ENCODE measurements around the gene LSS.
A peak's percentile ranks its signal among the peaks of the same experiment; 100 is the strongest.
"Not testable (repeated sequence)": the region's sequence is repeated elsewhere in the genome, so short reads cannot be mapped to it uniquely, and the experiment has no call there.

Gene LSS

GRCh38 chr21:46171996-46172862 lies 56.3 kb downstream of the LSS start:
- TF ChIP-seq CTCF (IDR thresholded peaks at IDR 0.05; ENCODE audit: insufficient read depth, low read depth, low read length, missing control alignments) = no peak
- no peak overlapping the region for H3K4me3 ChIP-seq (ENCODE audit: low read depth, low read length)

GRCh38 chr21:46171585-46171984 lies 57.0 kb downstream of the LSS start:
- TF ChIP-seq CTCF (IDR thresholded peaks at IDR 0.05; ENCODE audit: insufficient read depth, low read depth, low read length, missing control alignments) = no peak
- H3K4me3 ChIP-seq (ENCODE audit: low read depth, low read length) = no peak overlapping the region
- no peak for DNase-seq (ENCODE audit: low read depth)

More at GRCh38 chr21:46171996-46172862, 56.3 kb downstream of the LSS start:
- DNase-seq (ENCODE audit: low read depth) = no peak

GRCh38 chr21:46170436-46171193 lies 58.0 kb downstream of the LSS start:
- not testable (repeated sequence) for H3K4me3 ChIP-seq (ENCODE audit: low read depth, low read length)
- peak; percentile 0 for DNase-seq (ENCODE audit: low read depth)

GRCh38 chr21:46168659-46169386 lies 59.8 kb downstream of the LSS start:
- no peak for DNase-seq (ENCODE audit: low read depth)
- no peak overlapping the region for H3K4me3 ChIP-seq (ENCODE audit: low read depth, low read length)
- TF ChIP-seq CTCF (IDR thresholded peaks at IDR 0.05; ENCODE audit: insufficient read depth, low read depth, low read length, missing control alignments) = no peak

GRCh38 chr21:46168238-46168637 lies 60.3 kb downstream of the LSS start:
- DNase-seq (ENCODE audit: low read depth) = no peak
- no peak overlapping the region for H3K4me3 ChIP-seq (ENCODE audit: low read depth, low read length)
- TF ChIP-seq CTCF (IDR thresholded peaks at IDR 0.05; ENCODE audit: insufficient read depth, low read depth, low read length, missing control alignments) = no peak

GRCh38 chr21:46165098-46165497 lies 63.5 kb downstream of the LSS start:
- DNase-seq (ENCODE audit: low read depth) = no peak
- no peak for TF ChIP-seq CTCF (IDR thresholded peaks at IDR 0.05; ENCODE audit: insufficient read depth, low read depth, low read length, missing control alignments)
- no peak overlapping the region for H3K4me3 ChIP-seq (ENCODE audit: low read depth, low read length)

- no peak overlapping the region for H3K4me3 ChIP-seq (ENCODE audit: low read depth, low read length)
- no peak for TF ChIP-seq CTCF (IDR thresholded peaks at IDR 0.05; ENCODE audit: insufficient read depth, low read depth, low read length, missing control alignments)
- no peak for DNase-seq (ENCODE audit: low read depth)
Measured at GRCh38 chr21:46163380-46163779, 65.2 kb downstream of the LSS start.

Measured in GM12865 (cell line).